Uterus (tissue), 4 donors: ENCODE measurements around the gene MRNIP. TPM values are rescaled to one million over a fixed set of nuclear protein-coding genes. Genes with fewer than 3 reads are reported as not detected.

Experiments used
- DNase-seq, 2 donors: peaks; one replicate each; pipeline ENCODE4 v3.0.0-alpha.2; 2019 to 2020
- H3K27ac ChIP-seq, 2 donors: fragments of 200-600 bp; sonication (generic); 1 replicate in 1 of 2; 2 replicates in 1 of 2; pipeline ENCODE4 v1.5.1; 2016 to 2018
- H3K27me3 ChIP-seq, 2 donors: fragments of 200-600 bp; sonication (generic); one replicate each; pipeline ENCODE4 v1.5.1; 2018 to 2019; ENCODE audit warnings: control low read depth in 1 of 2
- H3K36me3 ChIP-seq, 2 donors: fragments of 200-600 bp; sonication (generic); one replicate each; pipeline ENCODE4 v1.5.1; 2019; ENCODE audit warnings: control low read depth in 1 of 2
- H3K4me1 ChIP-seq, 2 donors: fragments of 200-600 bp; sonication (generic); one replicate each; pipeline ENCODE4 v1.5.1; 2018 to 2019; ENCODE audit warnings: control low read depth in 1 of 2
- H3K4me3 ChIP-seq, 2 donors: fragments of 200-600 bp; sonication (generic); 1 replicate in 1 of 2; 2 replicates in 1 of 2; pipeline ENCODE4 v1.5.1; 2018 to 2019; ENCODE audit warnings: mild to moderate bottlenecking in 1 of 2
- H3K9me3 ChIP-seq, 2 donors: fragments of 200-600 bp; sonication (generic); one replicate each; pipeline ENCODE4 v1.5.1; 2019; ENCODE audit warnings: control low read depth in 1 of 2
- POLR2A ChIP-seq, 2 donors: fragments of 450-650 bp; IDR thresholded peaks; one replicate each; pipeline ENCODE4 v1.6.1; 2016; ENCODE audit warnings: antibody characterized with exemption in 2 of 2, mild to moderate bottlenecking in 1 of 2, moderate library complexity in 1 of 2
- intact Hi-C: fragments of 100-400 bp; cut with DNase I; formaldehyde crosslinking; loops from one replicate; pipeline ENCODE4 v1.15.1; 2023; ENCODE audit warnings: low total_unique reads
- total RNA-seq, 4 donors: library from RNA; depleted of rRNA in 3 of 4; stranded (reverse); fragments of >200 nt in 3 of 4; gene quantifications; one replicate each; pipeline versions ENCODE4 v1.1.0 to v1.2.4, GENCODE V29; 2014 to 2023
- TF ChIP-seq, protein P1 (sequence below), 4 experiments: fragments of 200-600 bp in 2 of 4; fragments of 450-650 bp in 2 of 4; sonication (generic) in 2 of 4; IDR thresholded peaks; one replicate each; pipeline ENCODE4 v1.5.1; 2016 to 2019; ENCODE audit warnings: antibody characterized with exemption in 4 of 4, mild to moderate bottlenecking in 2 of 4, moderate library complexity in 1 of 4
- donor health status: DM: yes; HTN: yes; CAD: no.

MRNIP gene
- total RNA-seq, 4 donors from 2014 or later, result 16.8 to 138 (median 61.6) TPM

DNA sequence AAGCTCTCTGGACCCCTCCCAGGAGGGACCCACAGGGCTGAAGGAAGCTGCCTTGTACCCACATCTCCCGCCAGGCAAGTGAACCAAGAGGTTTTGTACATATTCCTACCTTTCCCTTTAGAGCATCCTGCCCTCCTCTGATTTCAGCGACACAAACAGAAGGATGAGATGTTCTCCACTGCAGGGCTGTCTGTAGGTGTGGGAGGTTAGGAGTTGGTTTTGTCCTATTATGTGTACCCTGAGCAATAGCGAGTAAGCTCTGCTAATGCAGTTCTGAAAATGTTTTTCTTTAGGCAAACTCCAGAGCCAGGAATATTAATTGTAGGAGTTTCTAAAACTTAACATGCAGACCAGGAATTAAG lies 24.9 kb downstream of the MRNIP start:
- intact Hi-C loops, result no loop called here
- no peak for DNase-seq
- no peaks in the 10 kb centered on the region for H3K27me3 ChIP-seq
- TF ChIP-seq, protein P1, sequence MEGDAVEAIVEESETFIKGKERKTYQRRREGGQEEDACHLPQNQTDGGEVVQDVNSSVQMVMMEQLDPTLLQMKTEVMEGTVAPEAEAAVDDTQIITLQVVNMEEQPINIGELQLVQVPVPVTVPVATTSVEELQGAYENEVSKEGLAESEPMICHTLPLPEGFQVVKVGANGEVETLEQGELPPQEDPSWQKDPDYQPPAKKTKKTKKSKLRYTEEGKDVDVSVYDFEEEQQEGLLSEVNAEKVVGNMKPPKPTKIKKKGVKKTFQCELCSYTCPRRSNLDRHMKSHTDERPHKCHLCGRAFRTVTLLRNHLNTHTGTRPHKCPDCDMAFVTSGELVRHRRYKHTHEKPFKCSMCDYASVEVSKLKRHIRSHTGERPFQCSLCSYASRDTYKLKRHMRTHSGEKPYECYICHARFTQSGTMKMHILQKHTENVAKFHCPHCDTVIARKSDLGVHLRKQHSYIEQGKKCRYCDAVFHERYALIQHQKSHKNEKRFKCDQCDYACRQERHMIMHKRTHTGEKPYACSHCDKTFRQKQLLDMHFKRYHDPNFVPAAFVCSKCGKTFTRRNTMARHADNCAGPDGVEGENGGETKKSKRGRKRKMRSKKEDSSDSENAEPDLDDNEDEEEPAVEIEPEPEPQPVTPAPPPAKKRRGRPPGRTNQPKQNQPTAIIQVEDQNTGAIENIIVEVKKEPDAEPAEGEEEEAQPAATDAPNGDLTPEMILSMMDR (IDR thresholded peaks at IDR 0.05), result no peak
- TF ChIP-seq POLR2A (IDR thresholded peaks at IDR 0.05), result no peak
- H3K36me3 ChIP-seq, result no peaks in the 10 kb centered on the region
- H3K4me3 ChIP-seq, result no peak overlapping the region
- H3K9me3 ChIP-seq, result no peaks in the 10 kb centered on the region
- no peak overlapping the region for H3K27ac ChIP-seq
- H3K4me1 ChIP-seq, result no peaks in the 10 kb centered on the region

DNA sequence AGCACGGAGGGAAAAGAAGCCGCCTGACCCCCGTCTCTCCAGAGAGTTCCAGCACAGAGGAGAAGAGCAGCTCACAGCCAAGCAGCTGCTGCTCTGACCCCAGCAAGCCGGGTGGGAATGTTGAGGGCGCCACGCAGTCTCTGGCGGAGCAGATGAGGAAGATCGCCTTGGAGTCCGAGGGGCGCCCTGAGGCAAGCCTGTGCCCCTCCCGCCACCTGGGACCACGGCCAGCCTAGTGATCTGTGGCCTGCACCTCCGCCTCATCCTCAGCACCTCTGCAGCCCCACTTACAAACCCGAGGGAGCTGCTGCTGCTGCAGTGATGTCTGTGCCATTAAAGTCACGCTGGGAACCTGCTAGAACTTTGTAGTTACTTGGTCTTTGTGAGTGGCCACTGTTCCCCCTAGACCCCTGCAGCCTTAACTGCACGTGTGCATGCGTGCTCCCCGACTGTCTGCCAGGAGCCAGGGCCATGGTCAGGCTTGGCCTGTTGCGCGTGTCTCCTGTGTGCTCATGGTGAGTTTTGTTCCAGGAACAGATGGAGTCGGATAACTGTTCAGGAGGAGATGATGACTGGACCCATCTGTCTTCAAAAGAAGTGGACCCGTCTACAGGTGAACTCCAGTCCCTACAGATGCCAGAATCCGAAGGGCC lies 25.4 kb downstream of the MRNIP start:
- TF ChIP-seq, protein P1 (IDR thresholded peaks at IDR 0.05), result no peak
- TF ChIP-seq POLR2A (IDR thresholded peaks at IDR 0.05), result no peak
- Histone ChIP-seq H3K36me3 (no peaks in the 10 kb centered on the region), H3K27me3 (no peaks in the 10 kb centered on the region), H3K4me1 (no peaks in the 10 kb centered on the region), H3K27ac (no peak overlapping the region), H3K4me3 (no peak overlapping the region), H3K9me3 (no peaks in the 10 kb centered on the region)
- intact Hi-C loops, result no loop called here
- DNase-seq, result no peak

DNA sequence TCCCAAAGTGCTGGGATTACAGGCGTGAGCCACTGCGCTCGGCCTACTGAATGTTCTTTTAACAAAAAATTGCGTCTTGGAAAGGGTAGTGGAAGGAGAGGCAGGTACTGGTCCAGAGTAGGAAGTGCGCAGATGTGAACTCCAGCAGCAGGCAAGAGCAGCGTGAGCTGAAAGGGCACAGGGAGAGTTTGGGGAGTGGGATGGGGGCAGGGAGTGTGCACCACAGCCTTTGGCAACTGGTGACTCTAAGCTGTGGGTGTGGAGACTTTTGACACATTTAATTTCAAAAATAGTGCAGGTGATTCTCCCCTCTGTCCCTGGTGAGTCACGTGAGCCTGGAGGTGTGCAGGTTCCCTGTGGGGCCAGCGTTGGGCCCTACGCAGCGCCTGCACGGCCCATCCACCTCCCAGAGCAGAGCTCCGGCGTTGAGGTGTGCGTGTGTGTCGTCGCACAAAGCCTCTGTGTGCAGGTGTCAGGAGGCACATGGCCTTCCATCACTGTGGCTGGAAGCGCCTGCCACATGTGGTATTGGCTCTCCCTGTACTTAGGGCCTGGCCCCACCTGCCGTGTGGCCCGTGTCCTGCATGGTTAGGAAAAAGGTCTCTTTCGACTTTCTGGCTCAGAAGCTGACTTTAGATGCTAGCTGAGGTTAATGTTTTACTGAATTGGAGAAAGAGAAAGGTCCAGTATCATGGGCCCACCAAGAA lies 26.4 kb downstream of the MRNIP start:
- no peaks in the 10 kb centered on the region for H3K9me3 ChIP-seq
- no peaks in the 10 kb centered on the region for H3K27me3 ChIP-seq
- intact Hi-C loops, result no loop called here
- no peak overlapping the region for H3K4me3 ChIP-seq
- TF ChIP-seq, protein P1 (IDR thresholded peaks at IDR 0.05), result no peak
- no peak for TF ChIP-seq POLR2A (IDR thresholded peaks at IDR 0.05)
- H3K36me3 ChIP-seq, result no peaks in the 10 kb centered on the region
- H3K4me1 ChIP-seq, result no peaks in the 10 kb centered on the region
- no peak overlapping the region for H3K27ac ChIP-seq
- DNase-seq, result no peak

DNA sequence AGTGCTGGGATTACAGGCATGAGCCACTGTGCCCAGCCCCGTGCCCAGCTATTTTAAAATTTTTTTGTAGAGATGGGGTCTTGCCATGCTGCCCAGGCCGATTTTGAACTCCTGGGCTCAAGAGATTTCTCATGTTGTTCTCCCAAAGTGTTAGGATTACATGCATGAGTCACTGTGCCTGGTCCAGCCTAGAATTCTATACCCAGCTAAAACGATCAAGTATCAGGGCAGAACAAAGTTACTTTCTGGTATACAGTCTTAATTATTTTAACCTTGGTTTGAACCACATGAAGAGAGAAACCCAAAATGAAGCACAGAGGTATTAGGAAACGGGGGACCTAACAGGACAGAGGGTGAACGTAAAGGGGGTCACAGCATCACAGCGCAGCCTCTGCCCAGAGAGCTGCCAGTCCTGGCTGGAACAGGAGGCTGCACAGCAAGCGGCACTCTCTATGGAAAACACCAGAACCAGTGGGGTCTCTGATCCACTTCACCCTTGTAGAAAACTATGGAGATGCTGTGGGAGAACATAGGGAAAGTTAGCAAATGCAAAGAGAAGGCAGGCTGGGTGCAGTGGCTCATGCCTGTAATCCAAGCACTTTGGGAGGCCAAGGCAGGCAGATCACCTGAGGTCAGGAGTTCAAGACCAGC lies 27.7 kb downstream of the MRNIP start:
- Histone ChIP-seq H3K4me3 (no peak overlapping the region), H3K36me3 (no peaks in the 10 kb centered on the region), H3K27ac (no peak overlapping the region), H3K9me3 (no peaks in the 10 kb centered on the region), H3K27me3 (no peaks in the 10 kb centered on the region), H3K4me1 (no peaks in the 10 kb centered on the region)
- no peak for DNase-seq
- intact Hi-C loops, result no loop called here
- no peak for TF ChIP-seq POLR2A (IDR thresholded peaks at IDR 0.05)
- TF ChIP-seq, protein P1 (IDR thresholded peaks at IDR 0.05), result no peak
